Trophoblast cell (in vitro differentiated cells and primary cell): Measurements from ENCODE around the gene S100A13.
"Not testable (repeated sequence)": the region's sequence is repeated elsewhere in the genome, so short reads cannot be mapped to it uniquely, and the experiment has no call there.

Experiments used
- DNase-seq, 2 donors: peaks; one replicate each; pipeline ENCODE4 v3.0.0-alpha.2; 2016
- H2AFZ ChIP-seq: 2 replicates; pipeline ENCODE4 v1.6.1; 2013; ENCODE audit warnings: low read length, moderate library complexity, mild to moderate bottlenecking; ENCODE audit not compliant: insufficient read depth, poor library complexity
- H2AK5ac ChIP-seq: 2 replicates; pipeline ENCODE4 v1.6.1; 2013; ENCODE audit warnings: mild to moderate bottlenecking, low read length
- H2BK120ac ChIP-seq: 2 replicates; pipeline ENCODE4 v1.6.1; 2013; ENCODE audit warnings: low read length, mild to moderate bottlenecking, moderate library complexity; ENCODE audit not compliant: insufficient read depth, poor library complexity
- H2BK12ac ChIP-seq: 2 replicates; pipeline ENCODE4 v1.6.1; 2013; ENCODE audit warnings: mild to moderate bottlenecking, low read length, moderate library complexity
- H2BK5ac ChIP-seq: 2 replicates; pipeline ENCODE4 v1.6.1; 2013; ENCODE audit warnings: low read length, low read depth, moderate library complexity, mild to moderate bottlenecking; ENCODE audit not compliant: poor library complexity
- H3K14ac ChIP-seq: 2 replicates; pipeline ENCODE4 v1.6.1; 2013; ENCODE audit warnings: mild to moderate bottlenecking, low read length
- H3K18ac ChIP-seq: 2 replicates; pipeline ENCODE4 v1.6.1; 2013; ENCODE audit warnings: mild to moderate bottlenecking, low read length
- H3K23ac ChIP-seq: 2 replicates; pipeline ENCODE4 v1.6.1; 2013; ENCODE audit warnings: low read length
- H3K27ac ChIP-seq: 2 replicates; pipeline ENCODE4 v1.5.1; 2013; ENCODE audit warnings: low read depth, mild to moderate bottlenecking, inconsistent platforms, low read length, moderate library complexity
- H3K27me3 ChIP-seq: 2 replicates; pipeline ENCODE4 v1.6.1; 2013; ENCODE audit warnings: inconsistent platforms, mild to moderate bottlenecking, low read length, moderate library complexity; ENCODE audit not compliant: insufficient read depth
- H3K36me3 ChIP-seq, 2 experiments: 1 replicate in 1 of 2; 2 replicates in 1 of 2; pipeline ENCODE4 v1.6.1; 2013; ENCODE audit warnings: low read length in 2 of 2, mild to moderate bottlenecking in 2 of 2, moderate library complexity in 1 of 2; ENCODE audit not compliant: insufficient read depth in 2 of 2, control insufficient read depth in 1 of 2
- H3K4ac ChIP-seq: 2 replicates; pipeline ENCODE4 v1.6.1; 2013; ENCODE audit warnings: low read depth, mild to moderate bottlenecking, low read length, moderate library complexity
- H3K4me1 ChIP-seq, 2 experiments: 1 replicate in 1 of 2; 2 replicates in 1 of 2; pipeline ENCODE4 v1.6.1; 2013; ENCODE audit warnings: low read length in 2 of 2, mild to moderate bottlenecking in 2 of 2, moderate library complexity in 1 of 2; ENCODE audit not compliant: insufficient read depth in 2 of 2, control insufficient read depth in 1 of 2
- H3K4me2 ChIP-seq: 2 replicates; pipeline ENCODE4 v1.6.1; 2013; ENCODE audit warnings: inconsistent platforms, mild to moderate bottlenecking, low read length, moderate library complexity
- H3K4me3 ChIP-seq: 2 replicates; pipeline ENCODE4 v1.5.1; 2013; ENCODE audit warnings: mild to moderate bottlenecking, low read depth, low read length, inconsistent platforms
- H3K79me1 ChIP-seq: one replicate; pipeline ENCODE4 v1.6.1; 2013; ENCODE audit warnings: low read length
- H3K79me2 ChIP-seq: 2 replicates; pipeline ENCODE4 v1.6.1; 2013; ENCODE audit warnings: low read length, mild to moderate bottlenecking; ENCODE audit not compliant: control insufficient read depth, insufficient read depth, poor library complexity
- H3K9ac ChIP-seq: 2 replicates; pipeline ENCODE4 v1.6.1; 2013; ENCODE audit warnings: mild to moderate bottlenecking, low read length
- H3K9me3 ChIP-seq: 2 replicates; pipeline ENCODE4 v1.6.1; 2013; ENCODE audit warnings: low read depth, mild to moderate bottlenecking, control low read depth, inconsistent platforms, low read length; ENCODE audit not compliant: insufficient read depth
- H4K12ac ChIP-seq: 2 replicates; pipeline ENCODE4 v1.6.1; 2013; ENCODE audit warnings: low read depth, mild to moderate bottlenecking, low read length, moderate library complexity
- H4K8ac ChIP-seq: 2 replicates; pipeline ENCODE4 v1.6.1; 2013; ENCODE audit warnings: low read depth, mild to moderate bottlenecking, low read length, moderate library complexity
- H4K91ac ChIP-seq: one replicate; pipeline ENCODE4 v1.6.1; 2013; ENCODE audit warnings: low read depth, mild to moderate bottlenecking, low read length, moderate library complexity
- WGBS: extraction: QIAGEN DNeasy Blood & Tissue Kit; methylation state at CpG from one replicate; pipeline ENCODE4 v1.1.7; 2013; ENCODE audit warnings: missing lambda C conversion rate; ENCODE audit not compliant: insufficient read length, insufficient coverage; ENCODE audit errors: extremely low coverage; 5-methylcytosine and 5-hydroxymethylcytosine counted together

S100A13 gene

GRCh38 chr1:153582836-153583235 is 44.5 kb downstream of the S100A13 start:
- H2BK12ac ChIP-seq, H2BK5ac ChIP-seq, H4K91ac ChIP-seq, H3K18ac ChIP-seq, H3K27ac ChIP-seq, H3K79me1 ChIP-seq, H4K8ac ChIP-seq, H3K36me3 ChIP-seq, H3K4ac ChIP-seq, DNase-seq, H3K4me3 ChIP-seq, H3K79me2 ChIP-seq, H3K9ac ChIP-seq, H3K27me3 ChIP-seq, H3K14ac ChIP-seq, H3K23ac ChIP-seq, H2AK5ac ChIP-seq, H4K12ac ChIP-seq, H3K4me2 ChIP-seq, H2BK120ac ChIP-seq, H2AFZ ChIP-seq, H3K9me3 ChIP-seq: not testable (repeated sequence)
- no CpG with 5 or more reads among the region's 34 CpGs for WGBS
- peaks cover 8 to 19% of the 10 kb centered on the region in 2 experiments for H3K4me1 ChIP-seq

GRCh38 chr1:153578936-153579335 is 48.4 kb downstream of the S100A13 start:
- Histone ChIP-seq H3K36me3 (no peaks in the 10 kb centered on the region), H2BK5ac (peak overlapping the region; percentile 7)

GRCh38 chr1:153578490-153578889 is 48.8 kb downstream of the S100A13 start:
- H3K4ac ChIP-seq, result peak overlapping the region; percentile 39
- H3K14ac ChIP-seq, result peak overlapping the region; percentile 44
- peak overlapping the region; percentile 52 for H2BK5ac ChIP-seq
- no peak overlapping the region for H4K12ac ChIP-seq
- H2AFZ ChIP-seq, result no peak overlapping the region
- peak overlapping the region; percentile 55 for H3K27ac ChIP-seq
- H3K27me3 ChIP-seq, result no peaks in the 10 kb centered on the region
- peaks cover 4% of the 10 kb centered on the region for H3K9me3 ChIP-seq
- peak overlapping the region; percentile 24 for H4K8ac ChIP-seq
- H3K4me3 ChIP-seq, result no peak overlapping the region
- peak overlapping the region; percentile 87 for H4K91ac ChIP-seq
- H2BK12ac ChIP-seq, result peak overlapping the region; percentile 92
- H3K23ac ChIP-seq, result no peak overlapping the region
- no peaks in the 10 kb centered on the region for H3K36me3 ChIP-seq
- no peak overlapping the region for H3K9ac ChIP-seq
- H3K18ac ChIP-seq, result no peak overlapping the region
- peaks cover 11% of the 10 kb centered on the region for H3K79me1 ChIP-seq
- H3K4me1 ChIP-seq, result peaks cover 7 to 13% of the 10 kb centered on the region in 2 experiments
- H3K4me2 ChIP-seq, result peak overlapping the region; percentile 33
- peak overlapping the region; percentile 45 for H2AK5ac ChIP-seq
- peak; percentile 31 to 88 for DNase-seq
- H3K79me2 ChIP-seq, result no peaks in the 10 kb centered on the region
- H2BK120ac ChIP-seq, result peak overlapping the region; percentile 90

More at GRCh38 chr1:153578936-153579335, 48.4 kb downstream of the S100A13 start:
- H3K18ac ChIP-seq, result no peak overlapping the region
- H2AK5ac ChIP-seq, result no peak overlapping the region
- no peak overlapping the region for H3K14ac ChIP-seq
- no peaks in the 10 kb centered on the region for H3K27me3 ChIP-seq
- H3K9me3 ChIP-seq, result peaks cover 4% of the 10 kb centered on the region
- no peaks in the 10 kb centered on the region for H3K79me2 ChIP-seq
- peak overlapping the region; percentile 8 for H3K4me2 ChIP-seq
- H3K9ac ChIP-seq, result no peak overlapping the region
- H3K4me1 ChIP-seq, result peaks cover 7 to 13% of the 10 kb centered on the region in 2 experiments
- no peak overlapping the region for H3K4ac ChIP-seq
- peak overlapping the region; percentile 60 for H3K27ac ChIP-seq
- DNase-seq, result peak; percentile 69 to 81
- H3K79me1 ChIP-seq, result peaks cover 11% of the 10 kb centered on the region
- no peak overlapping the region for H4K12ac ChIP-seq
- no peak overlapping the region for H4K8ac ChIP-seq
- no peak overlapping the region for H3K23ac ChIP-seq
- WGBS, result no CpG with 5 or more reads among the region's 3 CpGs
- peak overlapping the region; percentile 28 for H4K91ac ChIP-seq
- no peak overlapping the region for H3K4me3 ChIP-seq
- H2BK120ac ChIP-seq, result peak overlapping the region; percentile 28
- no peak overlapping the region for H2BK12ac ChIP-seq
- no peak overlapping the region for H2AFZ ChIP-seq

GRCh38 chr1:153577624-153578051 is 49.7 kb downstream of the S100A13 start:
- Histone ChIP-seq H3K36me3 (no peaks in the 10 kb centered on the region), H3K9me3 (peaks cover 4% of the 10 kb centered on the region), H3K4me2 (no peak overlapping the region), H3K18ac (peak overlapping the region; percentile 5), H2BK120ac (peak overlapping the region; percentile 15), H2BK12ac (peak overlapping the region; percentile 93), H3K27me3 (no peaks in the 10 kb centered on the region), H3K4me1 (peaks cover 7 to 13% of the 10 kb centered on the region in 2 experiments), H3K79me2 (no peaks in the 10 kb centered on the region), H3K9ac (peak overlapping the region; percentile 67), H3K14ac (peak overlapping the region; percentile 74), H3K4ac (no peak overlapping the region), H4K91ac (peak overlapping the region; percentile 82), H2AFZ (no peak overlapping the region), H2AK5ac (peak overlapping the region; percentile 11), H3K79me1 (peaks cover 11% of the 10 kb centered on the region), H2BK5ac (peak overlapping the region; percentile 51), H3K4me3 (no peak overlapping the region), H4K8ac (no peak overlapping the region), H4K12ac (no peak overlapping the region), H3K27ac (no peak overlapping the region), H3K23ac (no peak overlapping the region)
- no CpG with 5 or more reads among the region's 9 CpGs for WGBS
- DNase-seq, result no peak
